Right cardiac atrium (tissue), 5 donors: Measurements from ENCODE around the gene SPOCK1. TPM values are rescaled to one million over a fixed set of nuclear protein-coding genes. Genes with fewer than 3 reads are reported as not detected.

ENCODE experiments used
- ATAC-seq, 2 donors: fragments of 200-7000 bp; cut with Tn5 transposase; one replicate each; pipeline versions ENCODE4 v1.8.0 to v1.9.1; 2020; ENCODE audit warnings: moderate library complexity in 2 of 2, mild to moderate bottlenecking in 1 of 2
- DNase-seq, 3 donors: peaks; one replicate each; pipeline ENCODE4 v3.0.0-alpha.2; 2020
- H3K27ac ChIP-seq: one replicate; pipeline ENCODE4 v1.5.1; 2013; ENCODE audit warnings: mild to moderate bottlenecking, low read length, control low read depth, moderate library complexity
- H3K27me3 ChIP-seq: one replicate; pipeline ENCODE4 v1.6.1; 2013; ENCODE audit not compliant: control insufficient read depth, insufficient read depth
- H3K4me1 ChIP-seq: one replicate; pipeline ENCODE4 v1.6.1; 2013; ENCODE audit warnings: low read length; ENCODE audit not compliant: control insufficient read depth, insufficient read depth
- H3K4me3 ChIP-seq: one replicate; pipeline ENCODE4 v1.5.1; 2013; ENCODE audit warnings: low read length, control low read depth
- H3K9me3 ChIP-seq: one replicate; pipeline ENCODE4 v1.6.1; 2013; ENCODE audit warnings: low read length; ENCODE audit not compliant: control insufficient read depth
- WGBS: extraction: QIAGEN DNeasy Blood & Tissue Kit; methylation state at CpG from one replicate; pipeline ENCODE4 v1.1.7; 2013; 5-methylcytosine and 5-hydroxymethylcytosine counted together
- intact Hi-C, 4 donors: fragments of 100-400 bp; cut with DNase I; formaldehyde crosslinking; loops; one replicate each; pipeline versions ENCODE4 v1.11.0 to v1.14.0; 2022 to 2023
- polyA plus RNA-seq: library from polyadenylated mRNA; stranded (reverse); fragments of 200-250 nt; gene quantifications from one replicate; pipeline ENCODE4 v1.2.3, GENCODE V29; 2013
- total RNA-seq, 4 donors: library from RNA; stranded (reverse); fragmentation: NEBNext Ultra II Directional; extraction: Animal tissue kit (Norgen Biotek cat#: 25700); gene quantifications; one replicate each; pipeline ENCODE4 v1.2.1, GENCODE V29; 2021
- donor health status: healthy with polysubstance abuse.
- donor health status: DM: no; HTN: yes; CAD: no.
- donor health status: DM: no; HTN: no; CAD: no.
- donor health status: DM: no; HTN: yes; CAD: no; lungs with severe emphysema.
- donor health status: DM: yes; HTN: yes; CAD: no.

SPOCK1 gene
- total and polyA plus RNA-seq, 5 donors = 41.0 to 186 (median 139) TPM

- 88% methylated on average over 3 of the region's 3 CpGs for WGBS
Measured at GRCh38 chr5:137182576-137182975, 316.6 kb downstream of the SPOCK1 start.

GRCh38 chr5:137181667-137182066, 317.5 kb downstream of the SPOCK1 start:
- intact Hi-C loops = no loop called here
- H3K27me3 ChIP-seq = no peaks in the 10 kb centered on the region
- no peak for DNase-seq
- peaks cover 4% of the 10 kb centered on the region for H3K4me1 ChIP-seq
- H3K9me3 ChIP-seq = no peaks in the 10 kb centered on the region
- no peak overlapping the region for H3K4me3 ChIP-seq
- WGBS = 50% methylated on average over 2 of the region's 2 CpGs
- no peak for ATAC-seq
- H3K27ac ChIP-seq = no peak overlapping the region

More at GRCh38 chr5:137182576-137182975, 316.6 kb downstream of the SPOCK1 start:
- H3K27me3 ChIP-seq = no peaks in the 10 kb centered on the region
- H3K9me3 ChIP-seq = no peaks in the 10 kb centered on the region
- H3K27ac ChIP-seq = no peak overlapping the region
- ATAC-seq = no peak
- H3K4me3 ChIP-seq = no peak overlapping the region
- intact Hi-C loops = no loop called here
- DNase-seq = no peak
- peaks cover 4% of the 10 kb centered on the region for H3K4me1 ChIP-seq

- no peak overlapping the region for H3K4me3 ChIP-seq
- no peak for ATAC-seq
- intact Hi-C loops = no loop called here
- H3K27me3 ChIP-seq = no peaks in the 10 kb centered on the region
- H3K27ac ChIP-seq = no peak overlapping the region
- peaks cover 1% of the 10 kb centered on the region for H3K4me1 ChIP-seq
- H3K9me3 ChIP-seq = no peaks in the 10 kb centered on the region
- no peak for DNase-seq
- 86% methylated on average over 2 of the region's 2 CpGs for WGBS
Measured at GRCh38 chr5:137179203-137179602, 319.9 kb downstream of the SPOCK1 start.

- H3K4me3 ChIP-seq = no peak overlapping the region
- WGBS = 91% methylated on average over 2 of the region's 2 CpGs
- DNase-seq = no peak
- H3K27me3 ChIP-seq = no peaks in the 10 kb centered on the region
- no peaks in the 10 kb centered on the region for H3K9me3 ChIP-seq
- H3K27ac ChIP-seq = no peak overlapping the region
- H3K4me1 ChIP-seq = no peaks in the 10 kb centered on the region
- intact Hi-C loops = no loop called here
- no peak for ATAC-seq
Measured at GRCh38 chr5:137176609-137177008, 322.5 kb downstream of the SPOCK1 start.

GRCh38 chr5:137176126-137176525, 323.0 kb downstream of the SPOCK1 start:
- Histone ChIP-seq H3K27ac (no peak overlapping the region), H3K27me3 (no peaks in the 10 kb centered on the region), H3K4me3 (no peak overlapping the region), H3K4me1 (no peaks in the 10 kb centered on the region), H3K9me3 (no peaks in the 10 kb centered on the region)
- ATAC-seq = no peak
- intact Hi-C loops = no loop called here
- DNase-seq = no peak
- 90% methylated on average over 2 of the region's 2 CpGs for WGBS

GRCh38 chr5:137174196-137174595, 324.9 kb downstream of the SPOCK1 start:
- no peaks in the 10 kb centered on the region for H3K4me1 ChIP-seq
- H3K9me3 ChIP-seq = no peaks in the 10 kb centered on the region
- intact Hi-C loops = no loop called here
- ATAC-seq (no peak), DNase-seq (no peak)
- H3K27me3 ChIP-seq = no peaks in the 10 kb centered on the region
- no peak overlapping the region for H3K27ac ChIP-seq
- no peak overlapping the region for H3K4me3 ChIP-seq
- WGBS = 82% methylated on average over 3 of the region's 3 CpGs

- no peaks in the 10 kb centered on the region for H3K27me3 ChIP-seq
- H3K9me3 ChIP-seq = no peaks in the 10 kb centered on the region
- H3K27ac ChIP-seq = no peak overlapping the region
- 67% methylated on average over 2 of the region's 2 CpGs for WGBS
- H3K4me3 ChIP-seq = no peak overlapping the region
- H3K4me1 ChIP-seq = no peaks in the 10 kb centered on the region
- DNase-seq (no peak), ATAC-seq (no peak)
- intact Hi-C loops = no loop called here
Measured at GRCh38 chr5:137172258-137172657, 326.9 kb downstream of the SPOCK1 start.

DNA sequence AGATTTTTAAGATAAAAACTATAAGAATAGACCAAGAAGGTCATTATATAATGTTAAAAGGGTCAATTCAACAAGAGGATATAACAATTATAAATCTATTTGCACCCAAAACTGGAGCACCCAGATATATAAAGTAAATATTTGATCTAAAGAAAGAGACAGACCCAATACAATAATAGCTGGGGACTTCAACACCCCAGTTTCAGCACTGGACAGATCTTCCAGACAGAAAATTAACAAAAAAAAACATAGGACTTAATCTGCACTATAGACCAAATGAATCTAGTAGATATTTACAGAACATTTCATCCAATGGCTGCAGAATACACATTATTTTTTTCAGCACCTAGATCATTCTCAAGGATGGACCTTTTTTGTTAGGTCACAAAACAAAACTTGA, 331.9 kb downstream of the SPOCK1 start:
- no peaks in the 10 kb centered on the region for H3K4me1 ChIP-seq
- H3K4me3 ChIP-seq = no peak overlapping the region
- no peak overlapping the region for H3K27ac ChIP-seq
- DNase-seq (no peak), ATAC-seq (no peak)
- H3K27me3 ChIP-seq = no peaks in the 10 kb centered on the region
- H3K9me3 ChIP-seq = no peaks in the 10 kb centered on the region
- intact Hi-C loops = no loop called here

GRCh38 chr5:137164961-137165360, 334.2 kb downstream of the SPOCK1 start:
- DNase-seq = no peak
- H3K27me3 ChIP-seq = no peaks in the 10 kb centered on the region
- H3K4me1 ChIP-seq = no peaks in the 10 kb centered on the region
- intact Hi-C loops = no loop called here
- no peak for ATAC-seq
- WGBS = 87% methylated on average over 1 of the region's 1 CpG
- no peak overlapping the region for H3K4me3 ChIP-seq
- no peaks in the 10 kb centered on the region for H3K9me3 ChIP-seq
- no peak overlapping the region for H3K27ac ChIP-seq

- H3K27me3 ChIP-seq = no peaks in the 10 kb centered on the region
- 92% methylated on average over 1 of the region's 1 CpG for WGBS
- no peak overlapping the region for H3K27ac ChIP-seq
- DNase-seq = no peak
- intact Hi-C loops = no loop called here
- no peaks in the 10 kb centered on the region for H3K4me1 ChIP-seq
- no peaks in the 10 kb centered on the region for H3K9me3 ChIP-seq
- no peak for ATAC-seq
- H3K4me3 ChIP-seq = no peak overlapping the region
Measured at GRCh38 chr5:137164536-137164935, 334.6 kb downstream of the SPOCK1 start.

DNA sequence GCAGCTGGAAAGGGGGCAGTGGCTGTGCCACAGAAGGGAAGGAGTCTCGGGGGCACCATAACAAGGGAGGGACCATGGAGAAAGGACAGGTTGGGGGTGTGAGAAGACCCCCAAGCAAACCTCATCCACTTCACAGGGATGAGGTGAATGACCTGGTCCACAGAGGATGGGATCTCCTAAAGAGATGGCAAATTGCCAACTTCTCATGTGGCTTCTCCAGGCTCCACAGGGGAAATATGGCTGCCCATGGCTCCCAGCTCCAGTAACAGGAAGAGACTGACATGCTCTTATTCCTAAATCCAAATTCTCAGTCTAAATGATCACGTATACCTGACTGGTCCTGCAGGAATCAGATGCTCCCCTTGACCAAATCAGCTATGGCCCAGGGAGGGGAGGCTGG, 340.4 kb downstream of the SPOCK1 start:
- H3K27ac ChIP-seq = no peak overlapping the region
- H3K9me3 ChIP-seq = no peaks in the 10 kb centered on the region
- H3K4me1 ChIP-seq = peaks cover 2% of the 10 kb centered on the region
- WGBS = 92% methylated on average over 2 of the region's 2 CpGs
- no peak for ATAC-seq
- intact Hi-C loops = no loop called here
- no peak for DNase-seq
- H3K4me3 ChIP-seq = no peak overlapping the region
- no peaks in the 10 kb centered on the region for H3K27me3 ChIP-seq

DNA sequence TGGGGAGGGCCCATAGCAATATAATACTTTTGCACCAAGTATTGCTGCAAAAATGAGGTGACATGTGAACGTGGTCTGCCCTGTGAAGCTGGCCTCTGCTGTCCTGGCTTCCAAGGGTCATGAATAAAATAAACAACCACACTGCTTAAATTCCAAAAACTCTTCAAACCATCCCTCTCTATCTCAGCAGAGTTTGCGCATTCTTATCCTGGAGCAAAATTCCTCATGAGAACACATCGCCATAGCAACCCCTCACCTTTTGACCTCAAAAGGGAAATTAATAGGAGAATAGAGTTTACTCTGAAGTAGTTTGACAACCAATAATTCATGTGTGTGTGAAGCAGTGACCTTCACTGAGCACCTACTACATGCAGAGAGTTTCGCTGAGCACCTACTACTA, 342.9 kb downstream of the SPOCK1 start:
- intact Hi-C loops = no loop called here
- ATAC-seq = no peak
- no peak overlapping the region for H3K4me3 ChIP-seq
- 72% methylated on average over 4 of the region's 4 CpGs for WGBS
- no peaks in the 10 kb centered on the region for H3K9me3 ChIP-seq
- H3K27me3 ChIP-seq = no peaks in the 10 kb centered on the region
- peaks cover 2% of the 10 kb centered on the region for H3K4me1 ChIP-seq
- H3K27ac ChIP-seq = no peak overlapping the region
- no peak for DNase-seq
